Measurements from ENCODE around the gene RGS7.

- TF ChIP-seq POLR2A (IDR thresholded peaks at IDR 0.05; ENCODE audit: low read depth) (no peak), CTCF (IDR thresholded peaks at IDR 0.05) (no peak), EP300 (IDR thresholded peaks at IDR 0.05) (no peak), POLR2AphosphoS5 (IDR thresholded peaks at IDR 0.05) (no peak)
These were observed 270.3 kb downstream of the RGS7 start for GRCh38 chr1:241086686-241087085.

Measured in esophagus muscularis mucosa (tissue), 4 donors.